ACC112 (cell line): ENCODE data around the gene ZNF17.
"Not testable (repeated sequence)": the region's sequence is repeated elsewhere in the genome, so short reads cannot be mapped to it uniquely, and the experiment has no call there.

ENCODE experiments used
- H2AFZ ChIP-seq: fragments of 200-600 bp; sonication (generic); one replicate; pipeline ENCODE4 v1.6.0; 2017; ENCODE audit warnings: antibody characterized with exemption, low read length; ENCODE audit not compliant: unreplicated experiment
- H3K27ac ChIP-seq: fragments of 200-600 bp; sonication (generic); 2 replicates; pipeline ENCODE4 v1.5.1; 2014; ENCODE audit warnings: low read depth, mild to moderate bottlenecking, antibody characterized with exemption, low read length, moderate library complexity
- H3K27me3 ChIP-seq: fragments of 200-600 bp; sonication (generic); 2 replicates; pipeline ENCODE4 v1.6.1; 2014; ENCODE audit warnings: mild to moderate bottlenecking, antibody characterized with exemption, low read length, moderate library complexity, mixed read lengths; ENCODE audit not compliant: insufficient read depth
- H3K36me3 ChIP-seq: fragments of 200-600 bp; sonication (generic); 2 replicates; pipeline ENCODE4 v1.6.1; 2016; ENCODE audit warnings: mild to moderate bottlenecking, antibody characterized with exemption, low read length, moderate library complexity, mixed read lengths; ENCODE audit not compliant: insufficient read depth
- H3K4me1 ChIP-seq: fragments of 200-600 bp; sonication (generic); one replicate; pipeline ENCODE4 v1.6.1; 2016; ENCODE audit warnings: low read length, mixed read lengths; ENCODE audit not compliant: insufficient read depth, unreplicated experiment, control insufficient read depth
- H3K4me3 ChIP-seq: fragments of 200-600 bp; sonication (generic); 2 replicates; pipeline ENCODE4 v1.5.1; 2014; ENCODE audit warnings: mild to moderate bottlenecking, low read depth, low read length
- H3K79me2 ChIP-seq: fragments of 200-600 bp; sonication (generic); one replicate; pipeline ENCODE4 v1.6.0; 2016; ENCODE audit warnings: low read length; ENCODE audit not compliant: control insufficient read depth, unreplicated experiment, insufficient read depth

The ZNF17 gene

GRCh38 chr19:57410877-57411671 is at the start of gene ZNF17:
TSS of gene ZNF17 (plus strand) at chr19:57411161. CDS start at chr19:57413616, 2,455 bp downstream.
- Histone ChIP-seq H2AFZ (peak within 1 kb of the TSS; percentile 94), H3K36me3 (no peaks in the 10 kb centered on the region), H3K27ac (no peak within 1 kb of the TSS), H3K27me3 (no peaks in the 10 kb centered on the region), H3K79me2 (peaks cover 11% of the 10 kb centered on the region), H3K4me1 (peaks cover 4% of the 10 kb centered on the region), H3K4me3 (peak within 1 kb of the TSS; percentile 96)

- Histone ChIP-seq H3K4me3 (peak overlapping the region; percentile 89), H3K27me3 (no peaks in the 10 kb centered on the region), H3K27ac (peak overlapping the region; percentile 79), H3K79me2 (peaks cover 9% of the 10 kb centered on the region), H2AFZ (peak overlapping the region; percentile 64), H3K4me1 (peaks cover 4% of the 10 kb centered on the region), H3K36me3 (peaks cover 10% of the 10 kb centered on the region)
Measured at GRCh38 chr19:57362419-57362818, 48.5 kb upstream of the ZNF17 start.

- H3K36me3 ChIP-seq = peaks cover 5% of the 10 kb centered on the region; the same call in 1 of the 2 replicates
- H3K79me2 ChIP-seq = peaks cover 9% of the 10 kb centered on the region
- H3K27me3 ChIP-seq = no peaks in the 10 kb centered on the region
- peaks cover 4% of the 10 kb centered on the region for H3K4me1 ChIP-seq
- peak within 1 kb of the TSS; percentile 89 for H3K4me3 ChIP-seq
- peak within 1 kb of the TSS; percentile 79 for H3K27ac ChIP-seq
- H2AFZ ChIP-seq = peak within 1 kb of the TSS; percentile 75
Measured at GRCh38 chr19:57362997-57363687, 47.8 kb upstream of the ZNF17 start, which contains the start of the genes TRAPPC2B and ZNF547. TSS of gene TRAPPC2B (plus strand) at chr19:57363551. CDS start at chr19:57364834, 1,283 bp downstream. TSS of gene ZNF547 (plus strand) at chr19:57363551. CDS start at chr19:57368556, 5,005 bp downstream.

GRCh38 chr19:57363688-57364181 is 47.2 kb upstream of the ZNF17 start:
- peak overlapping the region; percentile 75 for H2AFZ ChIP-seq

GRCh38 chr19:57366776-57367175 is 44.2 kb upstream of the ZNF17 start:
- peaks cover 4% of the 10 kb centered on the region for H3K4me1 ChIP-seq
- no peaks in the 10 kb centered on the region for H3K36me3 ChIP-seq
- H3K79me2 ChIP-seq = peaks cover 9% of the 10 kb centered on the region
- no peak overlapping the region for H3K4me3 ChIP-seq
- no peaks in the 10 kb centered on the region for H3K27me3 ChIP-seq
- H3K27ac ChIP-seq = no peak overlapping the region
- no peak overlapping the region for H2AFZ ChIP-seq

More at GRCh38 chr19:57363688-57364181, 47.2 kb upstream of the ZNF17 start:
- Histone ChIP-seq H3K27me3 (no peaks in the 10 kb centered on the region), H3K79me2 (peaks cover 9% of the 10 kb centered on the region), H3K36me3 (peaks cover 5% of the 10 kb centered on the region; the same call in 1 of the 2 replicates), H3K27ac (peak overlapping the region; percentile 72), H3K4me1 (peaks cover 4% of the 10 kb centered on the region), H3K4me3 (peak overlapping the region; percentile 89)

- Histone ChIP-seq H3K27ac (no peak overlapping the region), H3K27me3 (no peaks in the 10 kb centered on the region), H3K79me2 (no peaks in the 10 kb centered on the region), H3K4me3 (no peak overlapping the region), H3K36me3 (peaks cover 38% of the 10 kb centered on the region), H3K4me1 (no peaks in the 10 kb centered on the region), H2AFZ (no peak overlapping the region)
Measured at GRCh38 chr19:57374179-57374578, 36.8 kb upstream of the ZNF17 start.

GRCh38 chr19:57374647-57375046 is 36.3 kb upstream of the ZNF17 start:
- H2AFZ ChIP-seq, H3K4me3 ChIP-seq, H3K27ac ChIP-seq, H3K27me3 ChIP-seq, H3K79me2 ChIP-seq, H3K4me1 ChIP-seq: not testable (repeated sequence)
- peaks cover 38% of the 10 kb centered on the region for H3K36me3 ChIP-seq

- Histone ChIP-seq H3K27me3 (no peaks in the 10 kb centered on the region), H3K27ac (no peak overlapping the region), H3K4me3 (no peak overlapping the region), H2AFZ (no peak overlapping the region), H3K79me2 (no peaks in the 10 kb centered on the region), H3K4me1 (no peaks in the 10 kb centered on the region), H3K36me3 (peaks cover 38% of the 10 kb centered on the region)
Measured at GRCh38 chr19:57376151-57376550, 34.8 kb upstream of the ZNF17 start.

- H2AFZ ChIP-seq = no peak overlapping the region
- no peaks in the 10 kb centered on the region for H3K27me3 ChIP-seq
- peaks cover 36% of the 10 kb centered on the region for H3K36me3 ChIP-seq
- no peaks in the 10 kb centered on the region for H3K79me2 ChIP-seq
- H3K4me1 ChIP-seq = no peaks in the 10 kb centered on the region
- no peak overlapping the region for H3K27ac ChIP-seq
- H3K4me3 ChIP-seq = no peak overlapping the region
Measured at GRCh38 chr19:57377498-57378146, 33.3 kb upstream of the ZNF17 start.

GRCh38 chr19:57380923-57381322 is 30.0 kb upstream of the ZNF17 start:
- Histone ChIP-seq H3K27ac (no peak overlapping the region), H3K4me1 (no peaks in the 10 kb centered on the region), H3K4me3 (no peak overlapping the region), H3K27me3 (no peaks in the 10 kb centered on the region), H3K36me3 (peaks cover 19% of the 10 kb centered on the region; the same call in 1 of the 2 replicates), H2AFZ (no peak overlapping the region), H3K79me2 (no peaks in the 10 kb centered on the region)
